Brain microvascular endothelial cell (primary cell): ENCODE measurements around the gene ITGB5.

Source experiments
- DNase-seq: peaks from one replicate; pipeline ENCODE4 v3.0.0-alpha.2; 2020
- H3K27ac ChIP-seq: fragments of 250-450 bp; sonication (Bioruptor Pico); 2 replicates; pipeline ENCODE4 v1.5.1; 2020; ENCODE audit warnings: mild to moderate bottlenecking, moderate library complexity
- H3K27me3 ChIP-seq: fragments of 250-450 bp; sonication (Bioruptor Pico); replicated peaks from 2 replicates; pipeline ENCODE4 v1.5.1; 2020; ENCODE audit warnings: mild to moderate bottlenecking
- H3K36me3 ChIP-seq: fragments of 250-450 bp; sonication (Bioruptor Pico); replicated peaks from 2 replicates; pipeline ENCODE4 v1.5.1; 2020; ENCODE audit warnings: mild to moderate bottlenecking
- H3K4me3 ChIP-seq: 2 replicates; pipeline ENCODE4 v1.5.1; 2011; ENCODE audit warnings: low read depth, mild to moderate bottlenecking, control low read depth, low read length, moderate library complexity
- in situ Hi-C: cut with HindIII; loops from 2 replicates; pipeline ENCODE4 v1.10.0; 2017; ENCODE audit warnings: low sequenced_read_pairs, low pct_ligation_motif_present
- TF ChIP-seq, protein P1 (sequence below): IDR thresholded peaks from 2 replicates; pipeline ENCODE4 v1.5.1; 2011; ENCODE audit warnings: low read depth, mild to moderate bottlenecking, moderate library complexity, low read length, control low read depth, inconsistent platforms; ENCODE audit errors: missing control alignments

Gene ITGB5

DNA sequence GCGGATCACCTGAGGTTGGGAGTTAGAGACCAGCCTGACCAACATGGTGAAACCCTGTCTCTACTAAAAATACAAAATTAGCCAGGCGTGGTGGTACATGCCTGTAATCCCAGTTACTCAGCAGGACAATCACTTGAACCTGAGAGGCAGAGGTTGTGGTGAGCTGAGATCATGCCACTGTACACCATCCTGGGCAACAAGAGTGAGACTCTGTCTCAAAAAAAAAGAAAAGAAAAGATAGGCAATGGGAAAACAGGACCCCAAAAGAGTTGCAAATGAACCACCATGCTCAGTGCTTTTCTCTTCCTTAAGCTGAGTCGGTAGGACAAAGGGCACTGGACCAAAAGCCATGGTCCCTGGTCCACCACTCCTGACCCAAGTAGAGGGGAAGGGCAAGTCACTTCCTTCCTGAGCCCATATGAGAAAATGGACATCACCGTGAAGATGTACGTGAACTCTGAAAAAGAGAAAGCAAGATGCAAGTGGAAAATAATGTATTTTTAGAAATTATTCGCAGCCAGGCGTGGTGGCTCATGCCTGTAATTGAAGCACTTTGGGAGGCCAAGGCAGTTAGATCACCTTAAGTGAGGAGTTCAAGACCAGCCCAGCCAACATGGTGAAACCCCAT lies 2.6 kb downstream of the ITGB5 start:
- H3K27me3 ChIP-seq = no peaks in the 10 kb centered on the region
- TF ChIP-seq, protein P1, sequence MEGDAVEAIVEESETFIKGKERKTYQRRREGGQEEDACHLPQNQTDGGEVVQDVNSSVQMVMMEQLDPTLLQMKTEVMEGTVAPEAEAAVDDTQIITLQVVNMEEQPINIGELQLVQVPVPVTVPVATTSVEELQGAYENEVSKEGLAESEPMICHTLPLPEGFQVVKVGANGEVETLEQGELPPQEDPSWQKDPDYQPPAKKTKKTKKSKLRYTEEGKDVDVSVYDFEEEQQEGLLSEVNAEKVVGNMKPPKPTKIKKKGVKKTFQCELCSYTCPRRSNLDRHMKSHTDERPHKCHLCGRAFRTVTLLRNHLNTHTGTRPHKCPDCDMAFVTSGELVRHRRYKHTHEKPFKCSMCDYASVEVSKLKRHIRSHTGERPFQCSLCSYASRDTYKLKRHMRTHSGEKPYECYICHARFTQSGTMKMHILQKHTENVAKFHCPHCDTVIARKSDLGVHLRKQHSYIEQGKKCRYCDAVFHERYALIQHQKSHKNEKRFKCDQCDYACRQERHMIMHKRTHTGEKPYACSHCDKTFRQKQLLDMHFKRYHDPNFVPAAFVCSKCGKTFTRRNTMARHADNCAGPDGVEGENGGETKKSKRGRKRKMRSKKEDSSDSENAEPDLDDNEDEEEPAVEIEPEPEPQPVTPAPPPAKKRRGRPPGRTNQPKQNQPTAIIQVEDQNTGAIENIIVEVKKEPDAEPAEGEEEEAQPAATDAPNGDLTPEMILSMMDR = no peak
- in situ Hi-C loops = loop anchor here (25.0 kb wide), 1 partner anchor 122 kb away; no protein-coding TSS in a partner anchor
- peak overlapping the region; percentile 87 for H3K27ac ChIP-seq
- DNase-seq = no peak
- no peaks in the 10 kb centered on the region for H3K36me3 ChIP-seq
- peak overlapping the region; percentile 17 for H3K4me3 ChIP-seq

DNA sequence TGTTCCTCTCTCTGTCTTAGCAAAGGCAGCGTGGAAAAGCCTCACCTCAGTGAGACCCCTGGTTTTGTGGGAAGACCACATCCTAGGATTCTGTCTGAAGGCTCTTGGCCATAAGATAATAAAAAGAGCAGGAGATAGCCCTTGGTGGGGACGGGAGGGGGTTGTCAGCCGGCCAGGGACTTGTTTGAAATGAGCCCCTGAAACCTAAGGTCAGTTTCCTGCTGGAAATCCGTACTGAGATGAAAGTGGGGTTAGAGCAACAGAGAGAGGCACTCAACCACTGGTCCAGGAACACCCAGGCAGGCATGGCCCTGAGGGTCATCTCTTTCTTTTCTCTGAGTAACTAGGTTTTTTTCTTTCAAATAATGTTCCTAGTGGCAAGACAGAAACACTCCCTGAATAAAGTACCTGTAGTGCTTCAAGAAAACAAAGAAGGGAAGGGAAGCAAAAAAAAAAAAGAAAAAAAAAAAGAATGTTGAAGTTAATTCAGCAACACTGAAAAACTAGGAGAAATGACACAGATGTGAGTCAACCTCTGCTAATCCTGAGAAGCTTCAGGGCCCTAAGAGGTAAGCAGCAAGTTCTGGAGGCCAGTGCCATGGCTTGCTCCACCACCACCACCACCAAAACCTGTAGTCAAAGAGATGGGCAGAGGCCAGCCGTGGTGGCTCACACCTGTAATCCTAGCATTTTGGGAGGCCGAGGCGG lies 3.2 kb downstream of the ITGB5 start:
- Histone ChIP-seq H3K27ac (peak overlapping the region; percentile 57), H3K4me3 (no peak overlapping the region), H3K36me3 (no peaks in the 10 kb centered on the region), H3K27me3 (no peaks in the 10 kb centered on the region)
- TF ChIP-seq, protein P1 = no peak
- in situ Hi-C loops = loop anchor here (25.0 kb wide), 1 partner anchor 122 kb away; no protein-coding TSS in a partner anchor
- no peak for DNase-seq

DNA sequence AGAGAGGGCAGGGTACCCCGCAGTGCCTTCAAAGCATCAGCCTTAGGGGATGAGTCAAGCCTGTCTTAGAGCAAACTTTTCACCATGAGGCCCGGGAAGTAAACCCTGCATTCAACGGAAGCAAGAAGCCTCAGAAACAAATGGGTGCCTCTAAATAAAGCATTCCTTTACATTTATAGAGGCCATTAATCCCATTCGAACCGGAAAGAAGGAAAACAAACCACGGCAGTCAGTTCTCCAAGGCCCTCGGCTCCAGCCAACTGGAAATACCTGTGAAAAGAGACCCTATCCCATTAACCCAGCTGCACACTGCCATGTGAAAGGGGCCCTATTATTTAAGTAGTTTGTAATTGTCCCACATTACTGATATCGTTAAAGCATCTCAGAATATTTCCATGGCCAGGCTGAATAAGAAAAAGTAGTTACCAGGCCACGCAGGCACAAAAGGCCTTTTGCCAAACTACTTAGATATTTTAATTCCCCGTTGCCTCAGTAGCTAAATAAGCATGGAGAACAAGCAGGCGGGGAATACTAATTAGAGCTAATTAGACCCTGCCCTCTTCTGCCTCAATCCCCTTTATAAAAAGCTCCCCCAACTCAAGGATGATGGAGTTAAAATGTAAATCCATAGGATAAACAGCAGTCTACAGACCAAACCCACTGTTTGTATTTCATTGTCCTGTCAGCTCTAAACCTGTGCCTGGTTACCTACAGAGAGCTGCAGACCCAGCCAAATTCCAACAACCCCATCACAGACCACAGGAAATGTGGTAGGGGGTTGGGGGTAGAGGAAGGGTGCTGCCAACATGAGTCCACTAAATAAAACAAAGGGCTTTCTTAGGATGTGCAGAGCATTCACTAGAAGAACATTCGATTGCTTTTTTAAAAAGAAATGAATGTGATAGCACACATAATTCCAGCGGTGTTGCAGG lies 4.1 kb downstream of the ITGB5 start:
- Histone ChIP-seq H3K36me3 (no peaks in the 10 kb centered on the region), H3K27me3 (no peaks in the 10 kb centered on the region), H3K4me3 (no peak overlapping the region), H3K27ac (peak overlapping the region; percentile 57)
- in situ Hi-C loops = loop anchor here (25.0 kb wide), 1 partner anchor 121 kb away; no protein-coding TSS in a partner anchor
- TF ChIP-seq, protein P1 = no peak
- peak; percentile 37 for DNase-seq

DNA sequence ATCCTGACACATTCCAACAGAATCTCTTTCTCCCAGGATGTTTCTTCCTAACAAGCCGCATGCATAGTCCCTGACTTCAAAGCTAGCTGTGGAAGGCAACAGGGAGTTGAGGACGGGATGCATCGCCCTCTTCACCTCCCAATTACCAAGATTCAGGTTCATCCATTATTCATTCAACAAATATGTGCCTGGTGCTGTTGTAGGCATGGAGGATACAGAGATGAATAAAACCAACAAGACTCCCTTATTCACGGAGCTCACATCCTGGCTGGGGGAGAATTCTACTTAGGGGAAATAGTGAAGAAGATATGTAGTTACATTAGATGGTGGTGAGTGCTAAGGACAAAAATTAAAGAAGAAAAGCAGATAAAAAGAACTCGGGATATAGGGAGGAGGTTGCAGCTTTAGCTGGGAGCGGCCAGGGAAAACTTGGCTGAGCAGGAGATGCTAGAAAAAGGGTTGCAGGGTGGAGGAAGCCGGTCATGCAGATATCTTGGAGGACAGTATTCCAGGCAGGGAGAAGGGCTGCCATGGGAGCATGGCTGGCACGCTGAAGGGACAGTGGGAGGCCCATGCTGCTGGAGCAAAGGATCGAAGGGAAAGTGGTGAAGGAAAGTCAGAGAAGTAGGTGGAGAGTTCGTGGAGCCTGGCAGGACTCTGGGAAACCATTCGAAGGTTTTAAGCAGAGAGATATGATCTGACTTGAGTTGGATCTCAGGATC lies 5.0 kb downstream of the ITGB5 start:
- Histone ChIP-seq H3K4me3 (no peak overlapping the region), H3K27ac (peak overlapping the region; percentile 57), H3K36me3 (no peaks in the 10 kb centered on the region), H3K27me3 (no peaks in the 10 kb centered on the region)
- TF ChIP-seq, protein P1 = no peak
- in situ Hi-C loops = loop anchor here (25.0 kb wide), 1 partner anchor 120 kb away; no protein-coding TSS in a partner anchor
- no peak for DNase-seq

DNA sequence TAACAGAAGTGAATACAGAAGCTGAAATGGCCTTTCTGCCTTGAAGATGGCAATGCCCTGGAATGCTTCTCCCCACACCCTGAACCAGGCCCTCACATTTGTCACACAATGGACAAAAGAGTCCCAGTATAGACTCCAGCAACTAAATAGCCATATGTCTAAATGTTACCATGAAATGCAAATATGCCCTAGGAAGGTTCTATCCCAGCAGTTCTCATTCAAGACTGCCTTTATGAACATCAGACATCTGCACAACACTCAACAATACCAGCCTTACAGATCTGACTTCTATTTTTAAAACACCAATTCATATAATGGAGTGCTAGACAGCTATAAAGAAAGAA lies 7.9 kb downstream of the ITGB5 start:
- Histone ChIP-seq H3K4me3 (no peak overlapping the region), H3K27me3 (no peaks in the 10 kb centered on the region), H3K27ac (peak overlapping the region; percentile 72), H3K36me3 (no peaks in the 10 kb centered on the region)
- TF ChIP-seq, protein P1 = no peak
- in situ Hi-C loops = loop anchor here (25.0 kb wide), 1 partner anchor 117 kb away; no protein-coding TSS in a partner anchor
- no peak for DNase-seq
